Activated CD4-positive, alpha-beta T cell treated with anti-CD3 and anti-CD28 coated beads, Interleukin-2, Interleukin-4, amounts not matched to agents 100 ng/mL and 50 ng/mL, durations not matched to agents 16 hours and 8 hours (primary cell): Measurements from ENCODE around the gene EFHC1.
A peak's percentile ranks its signal among the peaks of the same experiment; 100 is the strongest.

ENCODE experiments used
- DNase-seq: peaks from one replicate; pipeline ENCODE4 v3.0.0-alpha.2; 2020; ENCODE audit warnings: low spot score

EFHC1 gene

DNA sequence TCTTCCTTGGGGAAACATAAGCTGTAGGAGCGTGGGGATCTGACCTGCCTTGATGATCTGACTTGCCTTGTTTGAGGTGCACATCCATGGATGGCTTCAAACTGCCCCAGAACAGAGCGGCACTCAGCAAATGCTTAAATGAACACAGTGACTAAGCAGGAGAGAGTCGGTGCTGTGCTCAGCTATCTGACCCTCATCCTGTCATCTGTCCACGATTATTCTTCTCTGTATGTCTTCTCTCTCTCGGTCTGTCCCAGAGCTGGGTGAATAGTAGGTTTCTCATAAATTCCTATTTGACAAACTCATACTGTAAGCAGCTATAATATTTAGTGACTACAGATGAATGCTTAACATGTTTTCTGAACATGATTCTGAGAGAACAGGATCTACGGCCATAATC lies 119.5 kb downstream of the EFHC1 start:
- DNase-seq: no peak

GRCh38 chr6:52540286-52540902 lies 120.3 kb downstream of the EFHC1 start:
- no peak for DNase-seq

DNA sequence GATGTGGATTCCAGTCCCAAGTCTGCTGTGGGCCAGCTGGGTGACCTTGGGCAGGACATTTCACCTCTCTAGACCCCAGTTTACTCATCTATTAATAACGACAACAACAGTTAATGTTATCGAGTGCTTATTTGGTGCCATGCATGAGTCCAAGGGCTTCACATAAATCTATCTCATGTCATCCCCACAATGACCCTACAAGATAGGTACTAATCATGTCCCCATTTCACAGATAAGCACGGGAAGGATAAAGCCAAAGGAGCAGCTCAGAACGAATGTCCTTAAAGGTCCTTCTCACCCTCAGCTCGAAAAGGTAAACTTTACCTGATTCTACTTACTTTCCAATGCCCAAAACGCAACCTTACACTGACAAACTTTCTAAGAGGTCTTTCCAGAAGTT lies 121.0 kb downstream of the EFHC1 start:
- DNase-seq: no peak

DNA sequence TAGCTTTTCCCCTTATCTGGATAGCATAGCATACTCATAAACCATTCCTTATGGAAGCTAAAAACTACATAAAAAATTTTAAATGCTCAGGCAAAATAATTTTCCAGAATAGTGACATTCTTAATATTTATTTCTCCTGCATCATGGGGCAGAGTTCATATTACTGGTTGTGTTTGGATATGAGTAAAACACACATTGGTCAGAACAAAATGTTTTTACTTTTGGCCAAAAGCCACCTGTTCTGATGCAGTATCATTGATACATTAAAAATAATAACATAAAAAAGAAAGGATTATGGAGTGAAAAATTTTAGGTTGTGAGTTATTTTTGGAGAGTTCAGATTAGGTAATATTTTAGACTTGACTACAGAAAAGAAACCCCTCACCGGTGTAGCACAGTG lies 123.1 kb downstream of the EFHC1 start:
- DNase-seq: no peak

GRCh38 chr6:52543729-52544601 lies 123.8 kb downstream of the EFHC1 start:
- DNase-seq: no peak

GRCh38 chr6:52544602-52545405 lies 124.7 kb downstream of the EFHC1 start:
- DNase-seq: no peak

GRCh38 chr6:52545406-52546119 lies 125.4 kb downstream of the EFHC1 start:
- no peak for DNase-seq

DNA sequence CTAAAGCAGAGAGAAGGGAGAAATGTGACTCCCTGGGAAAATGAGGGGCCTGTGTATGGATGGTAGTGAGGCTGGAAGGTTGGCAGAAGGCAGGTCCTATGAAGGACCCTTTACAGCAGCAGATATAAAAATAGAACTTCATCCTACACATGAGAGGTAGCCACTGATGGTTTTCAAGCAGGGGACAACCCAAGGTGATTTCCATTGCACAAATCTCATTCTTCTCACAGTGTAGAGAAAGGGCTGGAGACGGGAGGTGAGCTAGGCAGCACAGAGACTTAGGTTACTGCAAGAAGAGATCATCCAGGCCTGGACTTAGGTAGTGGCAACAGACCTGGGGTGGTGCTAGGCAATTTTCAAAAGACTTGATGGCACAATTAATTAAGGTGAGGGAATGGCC lies 126.0 kb downstream of the EFHC1 start:
- DNase-seq: no peak

DNA sequence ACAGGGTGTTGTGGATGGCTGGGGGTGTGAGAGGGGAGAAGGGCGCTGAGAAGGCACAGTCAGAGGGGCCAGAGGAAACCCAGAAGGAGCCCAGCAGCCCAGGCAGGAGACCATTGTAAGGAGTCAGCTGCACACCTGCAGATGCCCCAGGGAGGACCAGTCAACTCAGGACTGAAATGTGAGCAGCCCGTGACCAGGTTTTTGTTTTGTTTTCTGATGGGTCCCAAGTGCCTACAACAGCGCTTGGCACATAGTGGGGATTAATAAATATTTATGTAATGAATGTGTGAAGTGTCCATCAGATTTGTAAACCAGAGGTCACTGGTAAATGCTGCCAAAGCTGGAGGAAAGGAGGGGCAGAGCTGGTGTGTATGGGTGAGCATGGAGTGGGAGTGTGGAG lies 126.5 kb downstream of the EFHC1 start:
- no peak for DNase-seq

GRCh38 chr6:52547647-52548352 lies 127.7 kb downstream of the EFHC1 start:
- no peak for DNase-seq

- no peak for DNase-seq
Measured at GRCh38 chr6:52548353-52548713, 128.2 kb downstream of the EFHC1 start.

DNA sequence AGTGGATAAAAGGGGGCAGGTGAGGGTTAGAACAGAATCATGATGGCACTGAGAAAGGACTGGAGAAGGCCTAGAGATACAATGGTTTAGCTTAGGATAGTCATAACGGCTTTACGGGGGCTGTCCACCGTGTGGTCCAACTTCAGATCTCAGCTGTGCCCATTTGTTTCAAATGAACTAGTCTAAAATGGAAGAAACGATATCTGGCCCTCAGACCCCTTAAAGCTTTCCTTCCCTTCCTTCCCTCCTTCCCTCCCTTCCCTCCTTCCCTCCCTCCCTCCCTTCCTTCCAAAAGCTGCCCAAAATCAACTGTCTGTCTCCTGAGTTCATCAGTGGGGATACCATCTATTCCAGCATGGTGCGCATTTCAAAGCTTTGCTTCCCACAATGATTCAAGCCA lies 128.9 kb downstream of the EFHC1 start:
- DNase-seq: no peak

- DNase-seq: no peak
Measured at GRCh38 chr6:52549428-52549827, 129.3 kb downstream of the EFHC1 start.

DNA sequence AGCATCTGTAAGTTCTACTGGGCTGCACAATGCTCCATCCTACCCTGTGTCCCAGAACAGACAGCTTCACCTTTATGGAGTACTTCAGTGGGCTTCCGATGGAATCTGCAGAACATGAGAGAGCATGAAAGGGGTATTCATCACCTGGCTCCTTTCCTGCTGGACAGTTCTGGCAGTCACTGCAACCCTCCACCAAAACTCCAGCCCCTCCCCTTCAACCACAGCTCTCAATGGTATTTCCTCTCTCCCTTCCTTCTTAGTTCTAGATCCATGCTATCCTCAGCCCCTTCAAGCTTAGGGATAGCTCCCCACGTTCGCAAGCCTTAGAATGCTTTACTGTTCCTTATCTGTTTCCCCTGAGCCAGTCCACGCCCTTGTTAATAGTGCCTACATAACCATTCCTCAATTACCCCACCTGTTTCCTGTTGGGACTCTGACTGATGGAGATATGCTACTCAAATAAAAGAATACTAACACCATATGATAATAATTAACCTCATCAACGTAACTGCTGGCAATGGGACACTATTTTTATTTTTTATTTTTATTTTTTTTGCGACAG lies 130.0 kb downstream of the EFHC1 start:
- DNase-seq: no peak

DNA sequence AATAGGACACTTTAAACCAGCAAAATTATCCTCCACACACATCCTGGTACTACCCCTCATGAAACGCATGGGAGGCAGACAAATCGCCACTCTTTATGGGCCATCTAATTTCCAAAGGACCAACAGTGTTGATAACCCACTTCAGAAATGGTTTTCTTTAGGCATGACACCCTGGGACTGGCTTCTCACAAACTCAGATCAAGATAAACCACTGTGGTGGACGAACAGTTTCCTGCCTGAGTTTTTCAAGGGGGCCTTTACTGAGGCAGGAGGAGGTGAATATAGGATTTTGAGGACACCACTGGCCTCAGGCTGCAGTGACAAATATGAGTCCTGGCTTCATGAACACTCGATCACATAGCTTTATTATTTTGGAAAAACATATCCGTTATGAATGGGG lies 130.7 kb downstream of the EFHC1 start:
- DNase-seq: no peak

DNA sequence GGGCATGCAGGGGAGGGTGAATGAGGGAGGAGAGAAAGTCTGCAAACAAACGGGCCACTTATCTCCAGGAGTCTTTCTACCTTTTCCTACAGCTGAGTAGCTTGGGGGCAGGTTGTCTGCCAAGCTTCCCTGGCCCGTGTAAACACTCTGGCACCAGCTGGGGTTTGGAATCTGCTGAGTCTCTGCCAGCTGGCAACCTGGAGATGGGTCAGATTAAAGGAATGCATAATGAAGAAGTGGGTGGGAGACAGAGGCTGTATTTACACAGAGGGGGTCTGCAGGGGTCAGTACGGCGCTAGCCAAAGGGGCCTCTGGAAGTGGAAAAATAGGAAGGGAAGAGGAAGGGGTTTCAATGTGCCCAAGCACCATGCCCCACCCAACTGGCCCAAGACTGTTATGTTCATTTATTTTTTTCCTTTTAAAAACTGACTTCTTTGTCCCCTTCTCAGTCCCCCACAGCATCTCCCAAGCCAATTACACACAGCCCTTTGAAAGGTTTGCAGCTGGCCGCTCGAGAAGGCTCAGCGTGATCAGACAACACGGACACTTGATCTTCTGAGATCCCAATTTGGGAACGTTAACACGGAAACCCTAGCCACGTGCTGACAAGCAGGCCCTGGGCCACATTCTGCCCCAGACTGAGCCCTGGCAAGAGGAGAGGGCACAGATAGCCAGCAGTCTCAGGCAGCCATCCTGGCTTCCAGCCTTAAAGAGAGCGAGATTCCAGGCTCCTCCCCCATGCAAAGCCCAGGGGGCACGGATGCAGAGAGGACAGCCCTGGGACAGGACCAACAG lies 131.5 kb downstream of the EFHC1 start:
- no peak for DNase-seq

DNA sequence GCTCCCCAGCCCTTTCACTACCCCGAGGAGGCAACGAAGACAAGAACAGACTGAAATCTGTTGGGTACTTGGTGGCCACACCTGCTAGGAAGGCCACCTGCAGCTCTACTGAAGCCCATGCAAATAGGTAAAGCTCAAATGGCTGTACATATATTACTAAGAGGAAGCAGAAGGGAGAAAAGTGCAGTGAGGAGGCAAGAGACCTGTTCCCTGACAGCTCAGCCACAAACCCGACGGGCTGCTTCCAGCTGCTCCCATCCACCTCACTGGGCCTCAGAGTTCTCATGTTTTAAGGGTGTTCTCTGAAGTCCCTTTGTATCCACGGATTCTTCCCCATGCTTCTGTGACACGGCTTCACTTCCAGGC lies 132.1 kb downstream of the EFHC1 start:
- DNase-seq: no peak

- no peak for DNase-seq
Measured at GRCh38 chr6:52553158-52553557, 133.0 kb downstream of the EFHC1 start.

- no peak for DNase-seq
Measured at GRCh38 chr6:52553719-52554118, 133.6 kb downstream of the EFHC1 start.

DNA sequence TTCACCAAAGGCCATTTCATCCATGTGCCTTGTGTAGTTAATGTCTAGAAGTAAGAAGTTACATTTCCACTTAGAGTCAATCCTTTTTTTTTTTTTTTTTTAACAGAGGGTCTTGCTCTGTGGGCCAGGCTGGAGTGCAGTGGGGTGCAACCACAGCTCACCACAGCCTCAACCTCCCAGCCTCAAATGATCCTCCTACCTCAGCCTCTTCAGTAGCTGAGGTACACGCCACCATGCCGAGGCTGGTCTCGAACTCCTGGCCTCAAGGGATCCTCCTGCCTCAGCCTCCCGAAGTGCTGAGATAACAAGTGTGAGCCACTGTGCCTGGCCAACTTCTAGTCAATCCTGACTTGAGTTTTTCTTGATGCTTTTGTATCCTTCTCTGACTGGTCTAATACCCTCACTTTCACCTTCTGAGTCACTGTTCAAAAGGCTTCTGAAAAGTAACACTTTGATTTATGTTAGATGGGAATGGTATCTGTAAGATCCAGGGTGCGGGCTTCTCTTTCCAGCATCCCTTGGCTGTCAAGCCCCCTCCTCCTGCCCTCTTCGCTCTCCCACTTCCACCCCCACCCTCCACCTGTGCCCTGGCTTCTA lies 134.6 kb downstream of the EFHC1 start:
- peak; percentile 9 for DNase-seq
